ENCODE measurements around the gene CDV3.

Gene CDV3

GRCh38 chr3:133592843-133593242, 19.4 kb downstream of the CDV3 start:
- TF ChIP-seq CTCF (IDR thresholded peaks at IDR 0.05; ENCODE audit: borderline replicate concordance, insufficient read depth, low read depth, low read length) = no peak
- H3K4me3 ChIP-seq (ENCODE audit: low read depth, low read length) = no peak overlapping the region

- no peak overlapping the region for H3K4me3 ChIP-seq (ENCODE audit: low read depth, low read length)
- no peak for TF ChIP-seq CTCF (IDR thresholded peaks at IDR 0.05; ENCODE audit: borderline replicate concordance, insufficient read depth, low read depth, low read length)
Measured at GRCh38 chr3:133593243-133593642, 19.8 kb downstream of the CDV3 start.

- no peak overlapping the region for H3K4me3 ChIP-seq (ENCODE audit: low read depth, low read length)
Measured at GRCh38 chr3:133595341-133595740, 21.9 kb downstream of the CDV3 start.

GRCh38 chr3:133598405-133598804, 24.9 kb downstream of the CDV3 start:
- H3K4me3 ChIP-seq (ENCODE audit: low read depth, low read length) = no peak overlapping the region
- no peak for TF ChIP-seq CTCF (IDR thresholded peaks at IDR 0.05; ENCODE audit: borderline replicate concordance, insufficient read depth, low read depth, low read length)

More at GRCh38 chr3:133595341-133595740, 21.9 kb downstream of the CDV3 start:
- TF ChIP-seq CTCF (IDR thresholded peaks at IDR 0.05; ENCODE audit: borderline replicate concordance, insufficient read depth, low read depth, low read length) = no peak

GRCh38 chr3:133599280-133599679, 25.8 kb downstream of the CDV3 start:
- no peak for TF ChIP-seq CTCF (IDR thresholded peaks at IDR 0.05; ENCODE audit: borderline replicate concordance, insufficient read depth, low read depth, low read length)

GRCh38 chr3:133600572-133601081, 27.1 kb downstream of the CDV3 start:
- TF ChIP-seq CTCF (IDR thresholded peaks at IDR 0.05; ENCODE audit: borderline replicate concordance, insufficient read depth, low read depth, low read length) = no peak
- no peak overlapping the region for H3K4me3 ChIP-seq (ENCODE audit: low read depth, low read length)

More at GRCh38 chr3:133599280-133599679, 25.8 kb downstream of the CDV3 start:
- no peak overlapping the region for H3K4me3 ChIP-seq (ENCODE audit: low read depth, low read length)

- no peak overlapping the region for H3K4me3 ChIP-seq (ENCODE audit: low read depth, low read length)
- no peak for TF ChIP-seq CTCF (IDR thresholded peaks at IDR 0.05; ENCODE audit: borderline replicate concordance, insufficient read depth, low read depth, low read length)
Measured at GRCh38 chr3:133606342-133606741, 32.9 kb downstream of the CDV3 start.

Measured in GM12875 (cell line).